HG02678 (cell line): ENCODE results near the gene GPAM.
A peak's percentile ranks its signal among the peaks of the same experiment; 100 is the strongest.

ENCODE experiments used
- ATAC-seq: cut with Tn5 transposase; IDR thresholded peaks from one replicate; pipeline ENCODE4 v1.9.1; 2021; ENCODE audit warnings: mild to moderate bottlenecking, moderate library complexity; ENCODE audit not compliant: unreplicated experiment

Gene GPAM

DNA sequence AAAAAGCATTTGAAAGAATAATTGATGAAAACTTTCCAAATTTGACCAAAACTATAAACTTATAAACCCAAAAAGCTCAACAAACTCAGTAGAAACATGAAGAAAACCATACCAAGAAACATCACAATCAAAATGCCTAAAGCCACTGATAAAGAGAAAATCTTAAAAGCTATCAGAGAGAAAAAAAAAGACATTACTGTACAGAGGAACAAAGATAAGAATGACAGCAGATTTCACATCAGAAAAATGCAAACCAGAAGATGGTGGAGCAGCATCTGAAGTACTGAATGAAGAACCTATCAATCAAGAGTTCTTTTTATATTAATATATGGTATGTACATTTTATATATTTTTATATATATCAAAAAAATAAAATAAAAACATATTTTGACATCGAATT lies 2.4 kb upstream of the GPAM start:
- no peak for ATAC-seq

DNA sequence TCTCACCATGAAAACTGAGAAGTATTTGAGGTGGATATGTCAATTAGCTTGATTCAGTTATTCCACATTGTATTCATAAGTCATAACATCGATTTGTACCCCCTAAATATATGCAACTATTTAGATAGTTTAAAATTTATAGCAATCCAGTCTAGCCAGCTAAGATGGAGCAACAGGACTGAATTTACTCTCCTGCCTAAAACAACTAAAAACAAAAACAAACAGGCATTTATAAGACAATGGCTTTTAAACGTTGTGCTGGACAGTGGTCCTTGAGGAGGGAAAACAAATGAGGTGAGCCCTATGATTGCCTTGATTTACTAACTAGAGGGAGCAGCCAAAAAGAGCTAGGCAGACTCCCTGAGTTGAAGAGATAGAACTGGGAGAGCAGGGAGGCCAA lies 814 bp upstream of the GPAM start:
- ATAC-seq = no peak

DNA sequence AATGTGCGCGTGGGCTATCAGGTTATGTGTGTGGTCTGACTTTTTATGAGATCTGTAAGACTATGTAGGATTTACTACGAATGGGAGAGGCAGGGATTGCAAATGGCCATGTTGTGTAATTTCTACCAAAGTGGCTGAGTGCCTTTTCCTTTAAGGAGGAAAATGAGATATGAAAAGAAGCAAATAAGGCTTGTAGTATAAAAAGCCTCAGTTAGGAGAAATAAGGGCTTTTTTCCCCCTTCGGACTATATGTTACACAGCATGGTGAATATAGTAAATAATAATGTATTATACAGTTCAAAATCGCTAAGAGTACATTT lies 447 bp upstream of the GPAM start:
- ATAC-seq = no peak

DNA sequence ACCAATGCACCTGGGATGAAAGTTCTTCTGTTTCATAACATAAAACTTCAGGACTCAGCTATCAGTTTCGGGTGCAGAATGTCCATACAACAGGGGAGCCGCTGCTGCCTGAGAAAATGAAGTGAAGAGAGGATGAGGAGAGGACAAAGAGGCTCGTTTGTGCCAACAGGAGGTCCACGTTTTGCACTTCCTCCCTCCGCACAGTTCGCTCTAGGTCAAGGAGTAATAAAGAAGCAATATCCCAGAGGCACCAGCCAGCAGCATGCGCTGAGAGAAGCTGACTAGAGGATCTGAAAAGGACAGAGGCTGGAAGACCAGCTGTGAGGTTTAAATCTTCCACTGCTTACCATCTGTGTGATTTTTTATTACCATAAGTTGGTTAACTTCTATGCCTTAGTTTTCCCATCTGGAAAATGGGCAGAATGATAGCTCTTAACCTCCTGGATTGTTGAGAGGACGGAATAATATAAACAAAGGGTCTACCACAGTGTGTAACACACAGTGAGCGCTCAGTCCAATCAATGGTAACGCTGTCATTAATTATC lies 709 bp downstream of the GPAM start:
- no peak for ATAC-seq

DNA sequence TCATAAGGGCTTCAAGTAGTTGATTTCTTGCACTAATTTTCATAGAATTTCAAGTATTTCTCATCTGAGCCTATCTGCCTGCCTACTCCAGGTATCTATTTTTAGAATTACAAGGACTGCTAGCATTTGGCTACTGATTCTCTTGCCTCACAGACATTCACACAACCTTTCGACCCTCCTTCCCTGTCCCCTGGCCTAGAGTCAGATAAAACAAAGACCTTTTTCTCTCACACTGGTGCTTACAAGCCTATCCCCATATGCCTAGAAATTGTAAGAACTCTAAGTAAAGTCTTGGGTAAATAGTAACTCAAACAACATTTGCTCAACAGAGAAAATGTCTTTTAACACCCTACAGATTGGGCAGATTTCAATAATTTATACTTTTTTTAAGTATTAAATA lies 6.3 kb downstream of the GPAM start:
- no peak for ATAC-seq

DNA sequence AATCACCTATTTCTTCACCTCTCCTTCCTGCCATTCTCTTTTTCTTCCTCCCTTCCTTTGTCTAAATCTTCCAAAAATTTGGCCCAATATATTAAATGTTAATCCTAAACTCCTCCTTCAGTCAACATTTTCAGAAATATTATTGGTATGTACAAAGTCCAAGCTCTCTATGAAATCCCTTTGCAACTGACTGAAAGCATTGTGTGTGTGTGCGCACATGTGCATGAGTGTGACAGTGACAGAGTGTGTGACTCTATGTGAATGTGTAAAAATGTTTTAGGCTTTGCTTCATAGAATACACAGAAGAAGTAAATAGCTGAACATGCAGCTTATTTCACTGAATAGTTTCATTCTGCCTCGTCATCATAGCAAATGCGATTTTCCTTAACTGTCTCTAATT lies 7.0 kb downstream of the GPAM start:
- no peak for ATAC-seq

DNA sequence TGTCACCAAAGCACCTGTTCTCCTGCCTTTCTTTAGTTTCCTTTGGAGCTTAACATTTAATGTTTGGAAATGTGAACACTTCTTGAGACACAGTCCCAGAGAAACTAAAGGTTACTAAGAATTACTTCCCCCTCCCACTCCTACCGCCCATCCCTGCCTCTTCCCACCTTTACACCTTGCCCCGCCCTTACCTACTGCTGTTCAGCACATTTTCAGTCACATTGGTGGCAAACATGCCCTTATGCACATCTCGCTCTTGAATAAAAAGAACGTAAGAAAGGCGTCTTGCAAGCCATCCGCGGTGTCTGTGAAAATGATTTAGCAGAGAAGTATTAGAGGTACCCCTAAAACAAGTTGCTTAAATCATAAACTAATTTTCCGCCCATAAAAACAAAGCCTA lies 8.2 kb downstream of the GPAM start:
- no peak for ATAC-seq

DNA sequence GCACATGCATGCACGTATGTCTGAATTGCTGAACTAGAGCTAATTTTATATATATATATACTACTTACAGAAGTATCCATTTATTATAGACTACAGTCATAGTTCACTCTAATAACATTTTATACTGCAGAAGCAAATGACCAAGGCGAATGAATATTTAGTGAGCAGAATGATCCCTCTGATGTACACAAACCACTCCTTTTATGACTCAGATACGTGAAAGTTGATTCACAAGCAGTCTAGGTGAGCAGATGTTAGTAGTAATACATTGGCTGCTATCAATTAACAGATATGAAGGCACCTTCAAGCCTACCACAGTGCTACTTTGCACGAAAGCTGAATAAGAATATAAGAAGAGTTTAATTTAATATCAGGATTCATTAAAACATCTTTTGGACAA lies 10.4 kb downstream of the GPAM start:
- no peak for ATAC-seq

DNA sequence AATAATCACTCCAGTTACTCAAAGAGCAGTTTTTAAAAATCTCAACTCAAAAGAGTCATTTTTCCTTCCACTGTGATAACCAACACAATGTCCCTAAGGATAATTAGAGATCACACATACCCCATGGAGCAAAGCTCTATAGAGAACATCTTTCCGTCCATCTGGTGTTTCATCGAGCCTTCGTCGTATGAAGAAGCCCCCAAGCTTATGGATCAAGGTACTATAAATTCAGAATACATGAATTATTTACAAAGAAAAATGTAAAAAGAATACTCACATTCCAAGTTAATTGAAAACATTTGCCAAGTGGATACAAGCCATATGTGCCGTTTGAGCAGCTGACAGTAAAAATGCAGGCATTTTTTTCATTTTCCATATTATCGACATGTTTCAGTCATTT lies 14.8 kb downstream of the GPAM start:
- no peak for ATAC-seq

DNA sequence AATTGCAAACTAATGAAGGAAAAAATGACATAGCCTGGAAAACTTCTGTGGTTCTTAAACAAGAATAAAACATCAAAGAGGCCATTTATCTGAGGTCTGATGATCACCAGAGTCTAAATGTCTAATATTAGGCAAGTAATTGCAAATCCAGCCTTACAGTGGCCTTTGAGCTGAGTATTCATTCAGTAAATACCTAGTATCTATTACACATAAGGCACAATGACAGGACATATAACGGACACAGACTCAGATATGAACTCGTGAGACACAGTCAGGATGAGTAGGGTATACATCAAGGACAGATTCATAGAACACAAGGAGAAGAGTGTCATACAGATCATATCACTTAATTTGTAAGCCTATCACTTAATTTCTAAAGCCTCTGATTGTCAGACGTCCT lies 16.8 kb downstream of the GPAM start:
- no peak for ATAC-seq

DNA sequence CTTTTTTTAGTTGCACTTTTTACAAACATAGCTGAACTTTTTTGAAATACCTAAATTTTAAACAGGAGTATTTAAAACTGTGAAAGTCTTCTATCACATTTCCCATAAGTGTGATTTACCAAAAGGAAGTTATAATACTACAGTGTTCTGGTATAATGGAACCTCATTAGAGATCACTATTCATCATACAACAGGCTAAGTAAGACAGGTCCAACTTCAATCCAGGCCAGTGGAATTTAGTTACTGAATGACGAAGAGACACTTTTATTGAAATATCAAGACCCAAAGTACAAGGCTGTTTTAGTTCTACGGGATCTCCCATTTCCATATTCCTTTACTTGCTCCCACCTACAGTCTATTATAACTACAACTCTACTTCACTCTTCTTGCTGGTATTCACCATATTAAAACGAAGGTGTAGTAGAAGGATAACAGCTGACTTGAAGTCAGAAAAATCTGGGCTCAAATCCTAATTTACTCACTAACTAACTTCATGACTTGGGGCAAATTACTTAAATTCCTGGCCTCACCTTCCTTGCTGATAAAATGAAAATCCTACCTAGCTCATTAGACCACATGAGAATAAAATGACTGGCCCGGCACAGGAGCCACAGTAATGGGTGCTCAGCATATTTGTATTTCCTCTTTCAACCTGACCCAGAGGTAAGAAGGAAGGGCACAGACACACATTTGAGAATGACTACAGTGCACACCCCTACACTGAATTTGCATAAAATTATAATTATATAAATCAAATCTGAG lies 21.6 kb downstream of the GPAM start:
- ATAC-seq = no peak

DNA sequence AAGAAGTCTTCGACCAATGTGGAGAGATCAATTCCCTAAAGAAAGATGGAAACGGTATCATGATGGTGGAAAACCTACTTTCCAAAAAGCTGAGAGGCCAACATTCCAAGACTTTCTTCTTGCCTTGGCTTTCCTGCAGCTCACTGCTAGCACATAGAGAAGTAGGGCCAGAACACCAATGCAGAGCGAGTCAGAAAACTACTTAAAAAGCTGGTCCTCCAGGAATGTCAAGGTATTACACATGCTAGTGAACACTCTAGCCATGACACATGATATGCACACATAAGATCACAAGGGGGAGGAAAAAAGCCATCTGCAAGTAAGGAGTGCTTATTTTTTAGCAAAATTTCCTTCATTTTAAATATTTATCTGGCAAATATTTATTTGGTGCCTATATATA lies 22.7 kb downstream of the GPAM start:
- ATAC-seq = no peak

DNA sequence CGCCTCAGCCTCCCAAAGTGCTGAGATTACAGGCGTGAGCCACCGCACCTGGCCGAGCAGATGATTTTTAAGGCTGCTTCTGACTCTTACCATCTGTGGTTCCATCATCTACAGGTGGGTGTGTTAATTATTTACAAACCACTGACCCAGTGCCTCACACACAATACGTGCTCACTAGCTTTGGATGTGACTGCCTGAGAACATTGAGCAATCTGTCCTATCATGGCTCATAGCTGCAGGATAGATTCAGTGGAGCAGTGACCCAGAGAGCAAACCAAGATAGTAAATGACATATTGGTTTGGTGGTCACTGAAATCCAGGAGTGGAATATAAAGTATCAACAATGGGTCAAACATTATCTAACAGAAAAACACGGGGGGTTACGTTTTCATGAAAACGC lies 24.1 kb downstream of the GPAM start:
- no peak for ATAC-seq

DNA sequence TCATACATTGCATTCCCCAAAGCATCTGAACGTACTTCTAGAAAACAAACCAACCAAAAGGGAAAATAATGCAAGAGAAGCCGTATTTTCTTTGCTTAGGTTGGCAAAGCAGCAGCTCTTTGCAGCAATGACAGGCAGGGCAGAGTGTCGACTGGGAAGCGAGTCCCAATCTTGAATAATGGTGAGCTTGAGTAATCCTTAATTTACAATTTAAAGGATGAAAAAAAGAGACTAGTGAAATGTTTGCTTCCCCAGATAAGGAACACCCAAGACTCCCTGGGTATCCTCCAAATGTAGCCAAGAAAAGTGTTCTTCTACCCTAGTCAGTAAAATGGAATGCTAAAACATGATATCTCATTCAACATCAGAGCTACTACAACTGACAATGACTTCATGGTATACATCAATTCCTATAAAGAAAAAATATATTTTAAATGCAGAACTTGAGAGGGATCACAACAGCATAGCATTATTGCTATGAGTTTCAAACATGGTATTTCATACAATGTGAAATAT lies 32.0 kb downstream of the GPAM start:
- no peak for ATAC-seq

DNA sequence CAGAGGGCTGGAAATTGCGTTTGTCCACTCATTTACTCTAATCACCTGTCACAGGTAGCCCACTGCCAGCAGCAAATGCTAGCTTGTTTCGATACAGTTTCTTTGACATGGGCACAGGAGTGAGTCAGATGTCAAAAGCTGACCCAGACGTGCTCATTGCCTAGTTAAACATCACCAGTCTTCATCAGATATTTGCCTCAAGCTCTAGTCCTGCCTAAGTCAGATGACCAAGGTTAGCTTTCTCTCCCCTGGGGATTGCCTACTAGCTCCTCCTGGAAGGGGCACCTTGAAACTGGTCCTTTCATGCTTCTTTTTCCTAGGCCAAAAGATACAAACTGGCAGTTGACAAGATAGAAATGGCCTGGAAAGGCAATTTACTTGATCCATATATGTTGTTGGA lies 35.2 kb downstream of the GPAM start:
- ATAC-seq = no peak

DNA sequence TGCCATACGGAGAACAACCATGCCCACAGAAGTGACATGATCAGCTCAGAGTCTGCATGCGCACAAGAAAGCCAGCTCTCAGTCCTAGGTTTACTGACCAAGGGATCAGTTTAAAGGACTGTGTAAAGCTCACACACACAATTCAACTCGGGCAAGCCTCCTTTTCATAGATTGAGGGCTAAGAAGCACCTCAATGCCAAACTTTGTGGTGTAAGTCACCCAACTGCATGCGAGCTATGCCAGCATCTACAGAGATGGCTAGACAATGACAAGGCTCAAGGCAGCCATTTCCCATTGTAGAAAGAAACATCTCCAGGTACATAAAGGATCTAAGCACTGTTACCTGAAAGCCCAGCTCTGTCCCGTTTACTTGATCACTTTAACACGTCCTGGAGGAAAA lies 36.8 kb downstream of the GPAM start:
- no peak for ATAC-seq

DNA sequence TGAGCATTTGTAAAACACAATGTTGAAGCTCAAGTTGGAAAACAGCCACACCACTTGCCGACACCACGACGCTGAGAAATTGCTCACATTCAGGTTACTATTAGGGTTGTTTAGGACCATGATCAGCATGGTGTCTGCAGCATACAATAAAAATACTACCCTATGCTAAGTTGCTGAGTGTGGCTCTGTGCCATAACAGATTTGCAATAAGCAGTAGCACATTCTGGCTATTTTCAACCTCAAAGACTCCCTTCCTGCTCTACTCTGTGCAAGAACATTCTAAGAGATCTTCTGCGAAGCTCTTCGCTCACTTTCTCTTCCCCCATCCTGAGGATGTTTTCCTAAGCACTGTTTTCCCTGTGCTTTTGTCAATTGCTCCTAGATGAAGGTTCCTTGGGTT lies 38.3 kb downstream of the GPAM start:
- no peak for ATAC-seq

DNA sequence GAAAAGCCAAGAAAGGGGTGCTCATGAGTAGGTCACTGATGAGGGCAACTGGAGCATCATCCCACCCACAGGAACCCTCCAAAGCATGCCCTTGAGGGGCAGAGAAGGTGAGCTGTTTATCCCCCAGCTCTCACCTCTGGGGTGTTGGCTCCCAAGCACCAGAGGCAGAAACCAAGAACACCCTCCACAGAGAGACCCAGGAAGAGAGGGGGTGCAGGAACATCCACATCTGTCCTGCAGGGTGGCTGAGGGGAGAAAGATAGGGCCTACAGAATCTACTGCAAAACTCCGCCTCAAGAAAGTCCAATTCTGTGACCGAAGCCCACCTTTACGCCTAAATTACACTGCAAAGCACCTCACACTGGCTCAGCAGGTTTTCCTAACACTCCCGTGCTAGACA lies 40.1 kb downstream of the GPAM start:
- no peak for ATAC-seq

DNA sequence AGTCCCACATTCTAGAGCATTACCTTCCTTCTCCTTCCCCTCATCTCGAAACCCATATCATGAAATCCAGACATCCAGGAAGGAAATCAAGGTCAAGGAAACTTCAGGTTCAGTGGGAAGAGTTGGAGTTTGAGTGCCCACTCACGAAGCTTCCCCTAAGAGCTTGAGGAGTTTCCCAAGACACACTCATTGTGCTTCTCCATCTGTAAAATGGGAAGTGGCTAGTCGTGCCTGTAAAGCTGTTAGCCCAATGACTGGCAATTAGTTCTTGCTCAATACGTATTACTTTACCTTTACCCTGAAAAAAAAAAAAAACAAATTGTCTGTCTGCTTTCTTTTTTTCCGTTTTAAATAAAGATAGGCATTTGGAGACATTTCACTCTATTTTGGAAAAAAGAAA lies 42.3 kb downstream of the GPAM start:
- ATAC-seq = no peak

DNA sequence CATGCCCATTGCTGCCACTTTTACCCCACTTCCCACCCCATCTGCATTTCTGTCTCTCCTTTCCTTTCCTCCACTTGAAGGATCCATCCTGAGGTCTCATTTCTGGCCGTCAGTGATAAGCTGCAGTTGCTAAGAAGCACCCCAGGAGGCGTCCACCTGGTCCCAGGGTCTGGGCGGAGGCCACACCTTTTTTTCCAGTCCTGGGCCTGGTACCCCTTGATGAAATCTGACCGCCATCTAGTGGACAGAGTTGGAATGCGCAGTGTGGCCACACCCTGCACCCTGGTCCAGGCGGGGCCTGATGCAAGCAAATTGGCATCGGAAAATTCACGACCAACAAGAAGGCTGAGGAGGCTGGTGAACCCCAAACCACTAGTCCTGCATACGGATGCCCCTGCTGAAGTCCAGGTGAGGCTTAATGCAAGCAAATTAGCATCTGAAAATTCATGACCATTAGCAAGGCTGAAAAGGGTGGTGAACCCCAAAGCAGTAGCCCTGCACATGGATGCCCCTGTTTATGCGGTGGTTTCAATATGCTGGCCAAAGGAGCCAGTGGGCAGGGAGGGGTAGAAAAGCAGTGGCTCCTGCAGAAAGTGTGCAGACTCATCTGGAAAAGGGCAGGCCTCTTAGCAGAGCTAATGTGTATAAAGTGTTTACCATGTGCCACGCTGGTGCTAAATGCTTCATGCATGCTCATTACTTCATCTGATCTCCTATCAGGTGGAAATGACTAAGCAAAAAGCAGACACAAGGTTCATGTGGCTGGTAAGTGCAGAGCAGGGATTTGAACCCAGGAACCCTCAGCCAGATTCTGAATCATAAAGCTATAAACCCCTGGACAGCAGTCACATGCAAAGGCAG lies 43.2 kb downstream of the GPAM start:
- peak; percentile 98 for ATAC-seq

DNA sequence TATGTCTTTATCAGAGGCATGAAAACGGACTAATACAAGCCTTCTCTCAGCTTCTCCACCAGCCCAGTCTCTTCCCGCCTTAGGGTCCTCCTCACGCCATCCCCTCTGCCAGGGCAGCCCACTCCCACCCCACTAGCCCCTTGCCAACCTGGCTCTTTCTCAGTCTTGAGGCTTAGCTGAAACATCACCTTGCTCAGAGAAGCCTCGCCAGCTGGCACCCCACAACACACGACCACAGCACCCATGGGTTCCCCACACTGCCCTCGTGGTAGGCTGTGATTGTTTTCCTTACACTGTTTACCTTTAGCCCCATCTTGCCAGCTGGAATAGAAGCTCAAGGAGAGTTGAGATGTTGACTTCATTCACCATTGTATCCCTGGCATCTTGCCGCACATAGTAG lies 44.4 kb downstream of the GPAM start:
- no peak for ATAC-seq
